CD14-positive monocyte (primary cell): ENCODE data around the gene MAST2. TPM values are rescaled to one million over a fixed set of nuclear protein-coding genes. Genes with fewer than 3 reads are reported as not detected.

ENCODE experiments used
- DNase-seq, 3 donors: peaks; one replicate each; pipeline ENCODE4 v3.0.0-alpha.2; 2011 to 2022
- H2AFZ ChIP-seq: 2 replicates; pipeline ENCODE4 v1.6.0; 2012; ENCODE audit warnings: mild to moderate bottlenecking, low read depth, low read length, inconsistent platforms; ENCODE audit not compliant: insufficient read depth, poor library complexity, severe bottlenecking
- H3K27ac ChIP-seq, 2 donors: 1 replicate in 1 of 2; 2 replicates in 1 of 2; pipeline ENCODE4 v1.5.1; 2012 to 2013; ENCODE audit warnings: low read length in 2 of 2, control low read depth in 1 of 2, inconsistent platforms in 1 of 2, low read depth in 1 of 2, mild to moderate bottlenecking in 1 of 2
- H3K27me3 ChIP-seq, 2 donors: one replicate each; pipeline versions ENCODE4 v1.6.0 to v1.6.1; 2011 to 2013; ENCODE audit warnings: low read length in 2 of 2; ENCODE audit not compliant: control insufficient read depth in 2 of 2, insufficient read depth in 2 of 2
- H3K36me3 ChIP-seq, 2 donors: replicated peaks in 1 of 2; 1 replicate in 1 of 2; 2 replicates in 1 of 2; pipeline versions ENCODE4 v1.5.1 to v1.6.1; 2012 to 2013; ENCODE audit warnings: low read length in 2 of 2, control low read depth in 1 of 2, inconsistent platforms in 1 of 2, mild to moderate bottlenecking in 1 of 2; ENCODE audit not compliant: insufficient read depth in 2 of 2, control insufficient read depth in 1 of 2
- H3K4me1 ChIP-seq, 2 donors: 1 replicate in 1 of 2; 2 replicates in 1 of 2; pipeline versions ENCODE4 v1.5.1 to v1.6.1; 2012 to 2013; ENCODE audit warnings: low read length in 2 of 2, control low read depth in 1 of 2, inconsistent platforms in 1 of 2, mild to moderate bottlenecking in 1 of 2, moderate library complexity in 1 of 2; ENCODE audit not compliant: insufficient read depth in 2 of 2, control insufficient read depth in 1 of 2
- H3K4me2 ChIP-seq: replicated peaks from 2 replicates; pipeline ENCODE3; 2012; ENCODE audit warnings: low read length, moderate library complexity, mild to moderate bottlenecking; ENCODE audit not compliant: poor library complexity, severe bottlenecking; ENCODE audit errors: extremely low read depth
- H3K4me3 ChIP-seq, 3 experiments: fragments of 200-600 bp in 1 of 3; sonication (generic) in 1 of 3; replicated peaks in 1 of 3; 1 replicate in 2 of 3; 2 replicates in 1 of 3; pipeline ENCODE4 v1.5.1; 2011 to 2013; ENCODE audit warnings: low read length in 3 of 3, mild to moderate bottlenecking in 3 of 3, control low read depth in 2 of 3, low read depth in 2 of 3, inconsistent platforms in 1 of 3, moderate library complexity in 1 of 3
- H3K79me2 ChIP-seq: 2 replicates; pipeline ENCODE4 v1.6.0; 2012; ENCODE audit warnings: mild to moderate bottlenecking, control low read depth, inconsistent platforms, low read length, moderate library complexity; ENCODE audit not compliant: insufficient read depth
- H3K9ac ChIP-seq: 2 replicates; pipeline ENCODE4 v1.6.0; 2017; ENCODE audit warnings: low read length, mild to moderate bottlenecking; ENCODE audit not compliant: insufficient read depth, poor library complexity, severe bottlenecking
- H3K9me3 ChIP-seq, 2 donors: replicated peaks in 1 of 2; 1 replicate in 1 of 2; 2 replicates in 1 of 2; pipeline versions ENCODE4 v1.5.1 to v1.6.1; 2012 to 2013; ENCODE audit warnings: low read length in 2 of 2, control low read depth in 1 of 2; ENCODE audit not compliant: control insufficient read depth in 1 of 2, insufficient read depth in 1 of 2
- H4K20me1 ChIP-seq: 2 replicates; pipeline ENCODE4 v1.6.0; 2012; ENCODE audit warnings: mild to moderate bottlenecking, low read length, control low read depth, moderate library complexity; ENCODE audit not compliant: insufficient read depth
- H3K27ac Mint-ChIP-seq, 7 donors: one replicate each; pipeline ENCODE4 v1.8.0; 2020; ENCODE audit warnings: mild to moderate bottlenecking in 7 of 7, mixed read lengths in 7 of 7, moderate library complexity in 6 of 7, inconsistent platforms in 2 of 7
- H3K27me3 Mint-ChIP-seq, 3 donors: one replicate each; pipeline ENCODE4 v1.8.0; 2021 to 2022; ENCODE audit warnings: low read depth in 3 of 3, mild to moderate bottlenecking in 3 of 3, mixed read lengths in 3 of 3, moderate library complexity in 3 of 3, inconsistent platforms in 1 of 3
- H3K36me3 Mint-ChIP-seq, 2 donors: one replicate each; pipeline ENCODE4 v1.8.0; 2020; ENCODE audit warnings: mixed read lengths in 2 of 2, inconsistent platforms in 1 of 2, mild to moderate bottlenecking in 1 of 2
- H3K4me1 Mint-ChIP-seq: one replicate; pipeline ENCODE4 v1.8.0; 2020; ENCODE audit warnings: mild to moderate bottlenecking, mixed read lengths
- H3K4me3 Mint-ChIP-seq, 2 donors: one replicate each; pipeline ENCODE4 v1.8.0; 2020; ENCODE audit warnings: mild to moderate bottlenecking in 2 of 2, mixed read lengths in 2 of 2, moderate library complexity in 1 of 2
- H3K9me3 Mint-ChIP-seq, 7 donors: one replicate each; pipeline ENCODE4 v1.8.0; 2020 to 2022; ENCODE audit warnings: mixed read lengths in 7 of 7, mild to moderate bottlenecking in 6 of 7, moderate library complexity in 6 of 7, inconsistent platforms in 2 of 7
- WGBS: methylation state at CpG from one replicate; pipeline ENCODE4 v1.1.5; 2013; ENCODE audit warnings: missing lambda C conversion rate; ENCODE audit not compliant: insufficient coverage; 5-methylcytosine and 5-hydroxymethylcytosine counted together
- intact Hi-C, 2 donors: fragments of 100-400 bp; cut with micrococcal nuclease; formaldehyde crosslinking; loops; one replicate each; pipeline versions ENCODE4 v1.15.0 to v1.15.1; 2023
- polyA plus RNA-seq, 3 donors: library from polyadenylated mRNA; depleted of rRNA in 1 of 3; unstranded in 2 of 3; stranded (reverse) in 1 of 3; fragments of 300-500 nt in 2 of 3; fragments of >200 nt in 1 of 3; fragmentation: Illumina TruSeq in 2 of 3; gene quantifications; 1 replicate in 2 of 3; 2 replicates in 1 of 3; pipeline ENCODE4 v1.2.3, GENCODE V29; 2012 to 2021
- TF ChIP-seq, protein P1 (sequence below): fragments of 200-600 bp; IDR thresholded peaks from one replicate; pipeline ENCODE4 v1.8.0; 2022; ENCODE audit warnings: antibody characterized with exemption, mild to moderate bottlenecking

The MAST2 gene
- polyA plus RNA-seq, 3 donors = 1.0 to 7.2 (median 2.5) TPM

DNA sequence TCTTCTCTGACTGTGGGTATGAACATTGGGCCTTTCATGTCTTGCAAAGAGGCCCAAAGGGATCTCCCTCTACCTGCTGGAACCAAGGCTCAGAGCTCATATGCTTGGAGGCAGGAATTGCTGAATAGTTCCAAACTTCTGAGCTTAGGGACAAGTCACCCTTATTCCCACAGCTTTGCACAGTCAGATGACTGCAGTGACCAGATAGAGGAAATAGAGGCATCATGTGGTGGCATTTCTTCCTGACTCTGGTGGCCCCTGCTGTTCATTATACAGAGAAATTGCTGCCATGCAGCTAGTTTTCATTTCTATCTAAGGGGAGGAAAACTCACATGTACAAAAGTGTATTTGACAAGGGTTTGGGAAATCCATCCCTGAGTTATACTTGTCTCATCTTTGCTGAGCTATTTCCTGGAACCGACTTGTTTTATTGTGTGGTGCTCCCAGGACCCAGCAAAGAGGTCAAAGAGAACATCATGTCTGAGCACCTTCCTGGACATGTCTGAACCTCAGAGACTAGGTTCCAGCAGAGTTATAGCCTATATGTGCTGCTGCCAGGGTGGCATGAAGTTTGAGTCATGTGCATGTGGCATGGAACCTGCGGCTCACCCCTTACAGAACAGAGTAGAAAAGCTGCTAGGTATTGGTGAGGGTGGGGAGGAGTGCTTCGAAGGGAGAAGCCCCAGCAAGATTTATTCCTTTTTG lies 197.8 kb downstream of the MAST2 start:
- peak overlapping the region in 1 of 2 donors; percentile 74 for H3K27ac ChIP-seq
- no peaks in the 10 kb centered on the region for H3K27me3 ChIP-seq
- 100% methylated on average over 1 of the region's 3 CpGs for WGBS
- H3K36me3 Mint-ChIP-seq = peaks cover 8 to 16% of the 10 kb centered on the region in 2 donors
- H3K27me3 Mint-ChIP-seq = no peaks in the 10 kb centered on the region
- no peak overlapping the region for H3K9ac ChIP-seq
- H3K4me1 Mint-ChIP-seq = peaks cover 46% of the 10 kb centered on the region
- no peak overlapping the region for H3K4me3 Mint-ChIP-seq
- peaks cover 0 to 3% of the 10 kb centered on the region in 2 donors for H3K36me3 ChIP-seq
- peak overlapping the region in 1 of 7 donors; percentile 60 for H3K27ac Mint-ChIP-seq
- no peak overlapping the region for H3K4me3 ChIP-seq
- intact Hi-C loops = no loop called here
- no peaks in the 10 kb centered on the region for H4K20me1 ChIP-seq
- H2AFZ ChIP-seq = no peak overlapping the region
- peaks cover 32 to 41% of the 10 kb centered on the region in 2 donors for H3K4me1 ChIP-seq
- no peaks in the 10 kb centered on the region for H3K9me3 ChIP-seq
- H3K9me3 Mint-ChIP-seq = no peaks in the 10 kb centered on the region
- DNase-seq = peak in 1 of 3 donors; percentile 14
- no peaks in the 10 kb centered on the region for H3K79me2 ChIP-seq
- no peak overlapping the region for H3K4me2 ChIP-seq
- TF ChIP-seq, protein P1, sequence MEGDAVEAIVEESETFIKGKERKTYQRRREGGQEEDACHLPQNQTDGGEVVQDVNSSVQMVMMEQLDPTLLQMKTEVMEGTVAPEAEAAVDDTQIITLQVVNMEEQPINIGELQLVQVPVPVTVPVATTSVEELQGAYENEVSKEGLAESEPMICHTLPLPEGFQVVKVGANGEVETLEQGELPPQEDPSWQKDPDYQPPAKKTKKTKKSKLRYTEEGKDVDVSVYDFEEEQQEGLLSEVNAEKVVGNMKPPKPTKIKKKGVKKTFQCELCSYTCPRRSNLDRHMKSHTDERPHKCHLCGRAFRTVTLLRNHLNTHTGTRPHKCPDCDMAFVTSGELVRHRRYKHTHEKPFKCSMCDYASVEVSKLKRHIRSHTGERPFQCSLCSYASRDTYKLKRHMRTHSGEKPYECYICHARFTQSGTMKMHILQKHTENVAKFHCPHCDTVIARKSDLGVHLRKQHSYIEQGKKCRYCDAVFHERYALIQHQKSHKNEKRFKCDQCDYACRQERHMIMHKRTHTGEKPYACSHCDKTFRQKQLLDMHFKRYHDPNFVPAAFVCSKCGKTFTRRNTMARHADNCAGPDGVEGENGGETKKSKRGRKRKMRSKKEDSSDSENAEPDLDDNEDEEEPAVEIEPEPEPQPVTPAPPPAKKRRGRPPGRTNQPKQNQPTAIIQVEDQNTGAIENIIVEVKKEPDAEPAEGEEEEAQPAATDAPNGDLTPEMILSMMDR = no peak

DNA sequence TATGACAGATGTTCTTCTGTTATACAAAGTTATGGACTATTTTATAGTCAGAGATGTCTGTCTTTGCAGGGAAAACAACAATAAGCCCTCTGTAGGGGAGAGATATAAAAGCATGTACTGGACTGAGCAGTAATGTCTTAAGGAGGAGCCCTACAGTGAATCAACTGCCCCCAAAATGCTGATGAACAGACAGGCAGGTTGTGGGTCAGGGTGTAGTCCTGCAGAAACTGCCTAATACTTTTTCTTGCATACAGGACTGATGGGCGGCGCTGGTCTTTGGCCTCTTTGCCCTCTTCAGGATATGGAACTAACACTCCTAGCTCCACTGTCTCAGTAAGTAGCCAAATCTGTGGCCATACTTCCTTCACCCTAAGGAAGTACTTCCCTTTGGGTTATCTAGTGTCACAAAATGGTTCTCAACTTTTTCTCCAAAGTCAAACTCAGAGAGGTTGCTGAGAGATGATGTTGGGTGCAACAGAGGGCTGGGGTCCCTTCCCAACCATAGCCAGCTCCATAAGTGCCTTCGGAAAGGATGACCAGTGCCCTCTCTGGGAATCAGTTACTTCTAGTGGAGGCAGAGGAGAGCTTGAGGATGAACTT lies 199.2 kb downstream of the MAST2 start:
- DNase-seq = peak in 1 of 3 donors; percentile 22
- Histone ChIP-seq H3K4me1 (peaks cover 32 to 41% of the 10 kb centered on the region in 2 donors), H2AFZ (peak overlapping the region; percentile 51), H3K27me3 (no peaks in the 10 kb centered on the region), H3K9ac (no peak overlapping the region), H3K27ac (peak overlapping the region; percentile 58 to 74), H3K79me2 (no peaks in the 10 kb centered on the region), H4K20me1 (no peaks in the 10 kb centered on the region), H3K4me2 (peak overlapping the region; percentile 62), H3K4me3 (peak overlapping the region in 1 of 3 experiments; percentile 60), H3K9me3 (no peaks in the 10 kb centered on the region), H3K36me3 (peaks cover 7 to 17% of the 10 kb centered on the region in 2 donors)
- no CpG with 5 or more reads among the region's 3 CpGs for WGBS
- H3K27me3 Mint-ChIP-seq = no peaks in the 10 kb centered on the region
- H3K4me3 Mint-ChIP-seq = no peak overlapping the region
- intact Hi-C loops = no loop called here
- H3K36me3 Mint-ChIP-seq = peaks cover 20 to 28% of the 10 kb centered on the region in 2 donors
- TF ChIP-seq, protein P1 = no peak
- H3K9me3 Mint-ChIP-seq = no peaks in the 10 kb centered on the region
- H3K4me1 Mint-ChIP-seq = peaks cover 46% of the 10 kb centered on the region
- peak overlapping the region; percentile 65 to 88 (median 81) for H3K27ac Mint-ChIP-seq
